Astrocyte (in vitro differentiated cells and primary cell): ENCODE data around the gene MRPS18A.

Source experiments
- EZH2 ChIP-seq: IDR thresholded peaks from 2 replicates; pipeline ENCODE4 v1.6.1; 2012; ENCODE audit warnings: mild to moderate bottlenecking, low read length, inconsistent platforms; ENCODE audit not compliant: insufficient read depth
- TF ChIP-seq, protein P1 (sequence below): IDR thresholded peaks from 2 replicates; pipeline ENCODE4 v1.5.1; 2011; ENCODE audit warnings: low read depth, mild to moderate bottlenecking, inconsistent platforms, low read length, moderate library complexity; ENCODE audit not compliant: insufficient read depth

DNA sequence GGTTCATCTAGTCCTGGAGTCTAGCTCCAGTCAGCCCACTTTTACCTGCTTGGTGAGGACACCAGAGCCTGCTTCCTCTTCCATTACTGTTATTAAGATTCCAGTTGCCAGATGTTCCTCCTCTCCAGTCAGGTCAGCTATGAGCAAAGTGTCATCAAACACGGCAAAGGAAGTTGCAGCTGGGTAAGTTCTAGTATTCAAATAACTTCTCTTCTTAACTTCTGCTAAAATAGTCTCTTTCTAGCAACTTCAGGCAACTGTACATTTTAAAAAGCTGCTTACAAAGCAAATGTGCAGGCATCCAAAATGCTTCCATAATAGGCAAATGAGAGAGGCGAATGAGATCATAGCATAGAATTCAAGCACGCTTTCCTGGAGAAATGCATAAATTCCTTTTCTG is 18.4 kb upstream of the MRPS18A start:
- TF ChIP-seq, protein P1, sequence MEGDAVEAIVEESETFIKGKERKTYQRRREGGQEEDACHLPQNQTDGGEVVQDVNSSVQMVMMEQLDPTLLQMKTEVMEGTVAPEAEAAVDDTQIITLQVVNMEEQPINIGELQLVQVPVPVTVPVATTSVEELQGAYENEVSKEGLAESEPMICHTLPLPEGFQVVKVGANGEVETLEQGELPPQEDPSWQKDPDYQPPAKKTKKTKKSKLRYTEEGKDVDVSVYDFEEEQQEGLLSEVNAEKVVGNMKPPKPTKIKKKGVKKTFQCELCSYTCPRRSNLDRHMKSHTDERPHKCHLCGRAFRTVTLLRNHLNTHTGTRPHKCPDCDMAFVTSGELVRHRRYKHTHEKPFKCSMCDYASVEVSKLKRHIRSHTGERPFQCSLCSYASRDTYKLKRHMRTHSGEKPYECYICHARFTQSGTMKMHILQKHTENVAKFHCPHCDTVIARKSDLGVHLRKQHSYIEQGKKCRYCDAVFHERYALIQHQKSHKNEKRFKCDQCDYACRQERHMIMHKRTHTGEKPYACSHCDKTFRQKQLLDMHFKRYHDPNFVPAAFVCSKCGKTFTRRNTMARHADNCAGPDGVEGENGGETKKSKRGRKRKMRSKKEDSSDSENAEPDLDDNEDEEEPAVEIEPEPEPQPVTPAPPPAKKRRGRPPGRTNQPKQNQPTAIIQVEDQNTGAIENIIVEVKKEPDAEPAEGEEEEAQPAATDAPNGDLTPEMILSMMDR, result no peak
- TF ChIP-seq EZH2, result no peak
